IMR-90 (cell line): ENCODE measurements around the gene MOB3B. TPM values are rescaled to one million over a fixed set of nuclear protein-coding genes. Genes with fewer than 3 reads are reported as not detected.

Source experiments
- ATAC-seq: fragments of 200-7000 bp; cut with Tn5 transposase; 2 replicates; pipeline ENCODE4 v1.9.1; 2020; ENCODE audit warnings: low read depth, mild to moderate bottlenecking, moderate library complexity
- BruUV-seq: library from RNA; stranded (reverse); fragments of 400-500 nt; replicated peaks from 2 replicates; lab custom pipeline; 2021; lab: Mats Ljungman, UMichigan
- CTCF ChIA-PET: fragments of 300-600 bp; formaldehyde crosslinking; extraction: SDS; loops from one replicate; lab custom pipeline; 2021; ENCODE audit warnings: antibody characterized with exemption; lab: Yijun Ruan, JAX
- POLR2A ChIA-PET: fragments of 300-600 bp; sonication (Branson Sonifier 250); formaldehyde crosslinking; loops from one replicate; lab custom pipeline; 2022; ENCODE audit warnings: antibody characterized with exemption; ENCODE audit not compliant: unreplicated experiment; lab: Charles Lee
- DNase-seq: peaks from one replicate; pipeline ENCODE4 v3.0.0; 2013
- H2AFZ ChIP-seq: replicated peaks from 2 replicates; pipeline ENCODE3; 2013; ENCODE audit warnings: low read length, mild to moderate bottlenecking; ENCODE audit not compliant: poor library complexity
- H2AK5ac ChIP-seq: 2 replicates; pipeline ENCODE4 v1.6.1; 2013; ENCODE audit warnings: low read depth, low read length, inconsistent platforms
- H2AK9ac ChIP-seq: replicated peaks from 2 replicates; pipeline ENCODE3; 2013; ENCODE audit warnings: mild to moderate bottlenecking, low read depth, low read length, moderate library complexity; ENCODE audit not compliant: poor library complexity
- H2BK120ac ChIP-seq: 2 replicates; pipeline ENCODE4 v1.6.1; 2013; ENCODE audit warnings: low read depth, low read length, inconsistent platforms
- H2BK15ac ChIP-seq: 3 replicates; pipeline ENCODE4 v1.6.1; 2013; ENCODE audit warnings: low read depth, low read length, inconsistent platforms
- H2BK20ac ChIP-seq: 2 replicates; pipeline ENCODE4 v1.6.1; 2013; ENCODE audit warnings: low read depth, mild to moderate bottlenecking, inconsistent platforms, low read length, moderate library complexity
- H2BK5ac ChIP-seq: 2 replicates; pipeline ENCODE4 v1.6.1; 2013; ENCODE audit warnings: mild to moderate bottlenecking, low read depth, low read length, inconsistent platforms; ENCODE audit not compliant: poor library complexity, severe bottlenecking
- H3K14ac ChIP-seq: replicated peaks from 2 replicates; pipeline ENCODE4 v1.6.1; 2013; ENCODE audit warnings: low read depth, low read length, inconsistent platforms
- H3K18ac ChIP-seq: 2 replicates; pipeline ENCODE4 v1.6.1; 2013; ENCODE audit warnings: low read depth, low read length, control low read depth
- H3K23ac ChIP-seq: 2 replicates; pipeline ENCODE4 v1.6.1; 2013; ENCODE audit warnings: low read depth, low read length, inconsistent platforms
- H3K27ac ChIP-seq: 2 replicates; pipeline ENCODE4 v1.5.1; 2013; ENCODE audit warnings: mild to moderate bottlenecking, control low read depth, low read length; ENCODE audit not compliant: insufficient read depth
- H3K27me3 ChIP-seq: 2 replicates; pipeline ENCODE4 v1.6.1; 2013; ENCODE audit warnings: low read length; ENCODE audit not compliant: control insufficient read depth, insufficient read depth
- H3K36me3 ChIP-seq: 2 replicates; pipeline ENCODE4 v1.6.1; 2013; ENCODE audit warnings: low read length, mixed read lengths; ENCODE audit not compliant: control insufficient read depth, insufficient read depth
- H3K4ac ChIP-seq: 2 replicates; pipeline ENCODE4 v1.6.1; 2013; ENCODE audit warnings: low read depth, low read length, inconsistent platforms
- H3K4me1 ChIP-seq: 2 replicates; pipeline ENCODE4 v1.6.1; 2013; ENCODE audit warnings: low read length, mixed read lengths; ENCODE audit not compliant: control insufficient read depth, insufficient read depth
- H3K4me2 ChIP-seq: 2 replicates; pipeline ENCODE4 v1.6.1; 2013; ENCODE audit warnings: low read depth, mild to moderate bottlenecking, control low read depth, low read length, moderate library complexity
- H3K4me3 ChIP-seq: 2 replicates; pipeline ENCODE4 v1.5.1; 2013; ENCODE audit warnings: low read depth, mild to moderate bottlenecking, control low read depth, low read length, moderate library complexity; ENCODE audit not compliant: insufficient read depth
- H3K56ac ChIP-seq: 2 replicates; pipeline ENCODE4 v1.6.1; 2013; ENCODE audit warnings: low read length, inconsistent platforms; ENCODE audit not compliant: insufficient read depth; ENCODE audit errors: extremely low read depth
- H3K79me1 ChIP-seq, 2 experiments: 2 replicates each; pipeline ENCODE4 v1.6.1; 2013; ENCODE audit warnings: low read length in 2 of 2, inconsistent platforms in 1 of 2, low read depth in 1 of 2
- H3K9ac ChIP-seq: 2 replicates; pipeline ENCODE4 v1.6.1; 2013; ENCODE audit warnings: low read depth, low read length, control low read depth
- H3K9me1 ChIP-seq: 2 replicates; pipeline ENCODE4 v1.6.1; 2013; ENCODE audit warnings: low read length, inconsistent platforms; ENCODE audit not compliant: insufficient read depth
- H3K9me3 ChIP-seq: 2 replicates; pipeline ENCODE4 v1.6.1; 2013; ENCODE audit warnings: low read length; ENCODE audit not compliant: control insufficient read depth, insufficient read depth
- H4K20me1 ChIP-seq: 2 replicates; pipeline ENCODE4 v1.6.1; 2013; ENCODE audit warnings: low read length, inconsistent platforms; ENCODE audit not compliant: insufficient read depth
- H4K5ac ChIP-seq: 2 replicates; pipeline ENCODE4 v1.6.1; 2013; ENCODE audit warnings: mild to moderate bottlenecking, low read depth, low read length, control low read depth
- H4K8ac ChIP-seq, 2 experiments: 2 replicates each; pipeline ENCODE4 v1.6.1; 2013; ENCODE audit warnings: low read depth in 2 of 2, low read length in 2 of 2, control low read depth in 1 of 2, inconsistent platforms in 1 of 2
- H4K91ac ChIP-seq: 2 replicates; pipeline ENCODE4 v1.6.1; 2013; ENCODE audit warnings: low read depth, low read length, inconsistent platforms; ENCODE audit not compliant: insufficient read depth
- CTCF ChIP-seq: conservative IDR thresholded peaks from 2 replicates; pipeline ENCODE4 v1.5.1; 2012; ENCODE audit warnings: mild to moderate bottlenecking, low read depth, low read length, improper control_type of control experiment
- ELK1 ChIP-seq: fragments of 150-350 bp; IDR thresholded peaks from 2 replicates; pipeline ENCODE4 v1.6.1; 2016; ENCODE audit warnings: low read depth, mild to moderate bottlenecking, low read length, moderate library complexity, borderline replicate concordance
- MAZ ChIP-seq: IDR thresholded peaks from 2 replicates; pipeline ENCODE4 v1.6.1; 2012; ENCODE audit warnings: low read depth, mild to moderate bottlenecking, low read length, improper control_type of control experiment, moderate library complexity, borderline replicate concordance
- NFE2L2 ChIP-seq: fragments of 150-350 bp; IDR thresholded peaks from 2 replicates; pipeline ENCODE4 v1.6.1; 2016; ENCODE audit warnings: low read depth, mild to moderate bottlenecking, low read length
- RAD21 ChIP-seq: IDR thresholded peaks from 2 replicates; pipeline ENCODE4 v1.6.1; 2012; ENCODE audit warnings: low read length, improper control_type of control experiment
- RCOR1 ChIP-seq: IDR thresholded peaks from 2 replicates; pipeline ENCODE4 v1.6.1; 2012; ENCODE audit warnings: mild to moderate bottlenecking, low read length, improper control_type of control experiment; ENCODE audit not compliant: insufficient replicate concordance
- RFX5 ChIP-seq: IDR thresholded peaks from 2 replicates; pipeline ENCODE4 v1.8.0; 2012; ENCODE audit warnings: low read depth, mild to moderate bottlenecking, low read length, moderate library complexity
- WGBS, 2 experiments: methylation state at CpG; one replicate each; pipeline versions ENCODE4 v1.1.5 to v1.1.7; 2013; ENCODE audit warnings: missing lambda C conversion rate in 2 of 2; ENCODE audit not compliant: insufficient read length in 1 of 2; ENCODE audit errors: extremely low coverage in 2 of 2; 5-methylcytosine and 5-hydroxymethylcytosine counted together
- dilution Hi-C: fragments of 300-500 bp; cut with HindIII; formaldehyde crosslinking; loops from one replicate; pipeline ENCODE4 v1.14.3; 2018; ENCODE audit warnings: low sequenced_read_pairs; ENCODE audit not compliant: unreplicated experiment
- in situ Hi-C: fragments of 300-500 bp; cut with MboI; formaldehyde crosslinking; loops from 3 replicates; pipeline ENCODE4 v1.14.3; 2019; ENCODE audit warnings: low sequenced_read_pairs, inconsistent platforms, mixed read lengths
- intact Hi-C: fragments of 100-400 bp; cut with micrococcal nuclease; formaldehyde crosslinking; loops from 2 replicates; pipeline ENCODE4 v1.10.0; 2022
- polyA plus RNA-seq, 3 experiments: library from polyadenylated mRNA; depleted of rRNA; stranded (reverse); fragments of >200 nt; gene quantifications; 2 replicates each; pipeline ENCODE4 v1.2.3, GENCODE V29; 2012; ENCODE audit warnings: low replicate concordance in 1 of 3
- total RNA-seq: library from RNA; depleted of rRNA; stranded (reverse); fragments of >200 nt; gene quantifications from 2 replicates; pipeline ENCODE4 v1.2.3, GENCODE V29; 2012
- TF ChIP-seq, protein P1 (sequence below): fragments of 150-350 bp; IDR thresholded peaks from 2 replicates; pipeline ENCODE4 v1.6.1; 2017; ENCODE audit warnings: mild to moderate bottlenecking, antibody characterized with exemption, low read length, low read depth

The MOB3B gene
- total and polyA plus RNA-seq, 2 of the 4 experiments (the other 2 are of a cell fraction) = under 0.01 to 0.02 TPM

DNA sequence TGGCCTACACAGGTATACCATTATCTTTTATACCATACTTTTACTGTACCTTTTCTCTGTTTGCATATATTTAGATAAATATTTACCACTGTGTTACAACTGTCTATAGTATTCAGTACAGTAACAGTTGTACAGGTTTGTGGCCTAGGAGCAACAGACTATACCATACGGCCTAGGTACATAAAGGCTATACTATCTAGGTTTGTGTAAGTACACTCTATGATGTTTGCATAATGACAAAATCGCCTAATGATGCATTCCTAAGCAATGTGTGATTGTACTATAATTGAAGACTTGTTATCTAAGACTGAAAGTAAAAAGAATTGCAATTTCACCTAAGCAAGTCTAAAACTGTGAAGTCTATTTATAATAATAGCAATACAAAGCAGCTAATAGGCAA is 39.8 kb upstream of the MOB3B start:
- H3K36me3 ChIP-seq = 0 out of 2 replicates have a peak, but pooled peaks cover 1% of the 10 kb centered on the region
- no peak overlapping the region for H2AK9ac ChIP-seq
- no TSS peak for BruUV-seq
- H3K9me1 ChIP-seq = no peaks in the 10 kb centered on the region
- H3K79me1 ChIP-seq = peaks cover 3 to 8% of the 10 kb centered on the region in 2 experiments; a peak in 2 of 4 replicates
- no peak overlapping the region for H3K4me3 ChIP-seq
- CTCF ChIA-PET = no interaction called here
- POLR2A ChIA-PET = no interaction called here
- no peak overlapping the region for H2AFZ ChIP-seq
- in situ Hi-C loops (no loop called here), intact Hi-C loops (no loop called here), dilution Hi-C loops (no loop called here)
- no peak overlapping the region for H2BK120ac ChIP-seq
- H3K9ac ChIP-seq = no peak overlapping the region
- H3K23ac ChIP-seq = no peak overlapping the region
- H2BK20ac ChIP-seq = no peak overlapping the region
- no peak overlapping the region for H3K27ac ChIP-seq
- no peak overlapping the region for H3K4me2 ChIP-seq
- H3K18ac ChIP-seq = no peak overlapping the region
- no peak overlapping the region for H4K5ac ChIP-seq
- no peak overlapping the region for H2BK5ac ChIP-seq
- TF ChIP-seq RCOR1 = no peak
- TF ChIP-seq NFE2L2 = no peak
- TF ChIP-seq, protein P1, sequence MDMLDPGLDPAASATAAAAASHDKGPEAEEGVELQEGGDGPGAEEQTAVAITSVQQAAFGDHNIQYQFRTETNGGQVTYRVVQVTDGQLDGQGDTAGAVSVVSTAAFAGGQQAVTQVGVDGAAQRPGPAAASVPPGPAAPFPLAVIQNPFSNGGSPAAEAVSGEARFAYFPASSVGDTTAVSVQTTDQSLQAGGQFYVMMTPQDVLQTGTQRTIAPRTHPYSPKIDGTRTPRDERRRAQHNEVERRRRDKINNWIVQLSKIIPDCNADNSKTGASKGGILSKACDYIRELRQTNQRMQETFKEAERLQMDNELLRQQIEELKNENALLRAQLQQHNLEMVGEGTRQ = no peak
- no peak for TF ChIP-seq ELK1
- no peak for TF ChIP-seq RAD21
- no peak for TF ChIP-seq MAZ
- no peak for TF ChIP-seq CTCF
- TF ChIP-seq RFX5 = no peak
- ATAC-seq = no peak
- DNase-seq = no peak
- H3K4me1 ChIP-seq = no peaks in the 10 kb centered on the region; the same call in 1 of the 2 replicates
- peaks cover 3% of the 10 kb centered on the region; the same call in 1 of the 2 replicates for H4K20me1 ChIP-seq
- no peak overlapping the region for H3K4ac ChIP-seq
- H3K27me3 ChIP-seq = no peaks in the 10 kb centered on the region
- H3K14ac ChIP-seq = no peak overlapping the region
- no peaks in the 10 kb centered on the region for H3K9me3 ChIP-seq
- no CpG with 5 or more reads among the region's 2 CpGs for WGBS, 2 experiments
- no peak overlapping the region for H2AK5ac ChIP-seq
- H4K8ac ChIP-seq = no peak overlapping the region
- H3K56ac ChIP-seq = no peak overlapping the region
- H4K91ac ChIP-seq = no peak overlapping the region
- H2BK15ac ChIP-seq = no peak overlapping the region
